HCT116 (cell line): ENCODE data around the gene KIF26B. TPM values are rescaled to one million over a fixed set of nuclear protein-coding genes. Genes with fewer than 3 reads are reported as not detected.

ENCODE experiments used
- ATAC-seq: fragments of 200-7000 bp; cut with Tn5 transposase; 2 replicates; pipeline ENCODE4 v1.9.1; 2020; ENCODE audit warnings: mild to moderate bottlenecking, moderate library complexity
- BruUV-seq: library from RNA; stranded (reverse); fragments of 400-500 nt; replicated peaks from 2 replicates; lab custom pipeline; 2021; lab: Mats Ljungman, UMichigan
- CTCF ChIA-PET: fragments of 300-600 bp; sonication (Branson Sonifier 250); formaldehyde crosslinking; loops from one replicate; lab custom pipeline; 2021; ENCODE audit warnings: antibody characterized with exemption; lab: Charles Lee
- POLR2A ChIA-PET: fragments of 300-600, 350-600 bp; sonication (Branson Sonifier 250); formaldehyde crosslinking; loops from one replicate; lab custom pipeline; 2021; ENCODE audit warnings: antibody characterized with exemption; lab: Charles Lee
- RAD21 ChIA-PET, 2 experiments: fragments of 300-600 bp; sonication (Branson Sonifier 250); formaldehyde crosslinking; loops; one replicate each; lab custom pipeline; 2023; ENCODE audit warnings: low total read pairs in 2 of 2; ENCODE audit not compliant: uncharacterized antibody in 2 of 2, unreplicated experiment in 2 of 2, low non-redundant PET in 1 of 2; lab: Charles Lee
- DNase-seq: peaks from one replicate; pipeline ENCODE4 v3.0.0-alpha.2; 2010; ENCODE audit warnings: low read depth, low spot score
- H2AFZ ChIP-seq: fragments of 200-600 bp; shearing (Covaris generic), sonication (generic); 2 replicates; pipeline ENCODE4 v1.6.1; 2017; ENCODE audit warnings: low read depth, mixed run types, mixed read lengths, antibody characterized with exemption, low read length; ENCODE audit not compliant: poor library complexity, severe bottlenecking
- H3K27ac ChIP-seq: 2 replicates; pipeline ENCODE4 v1.5.1; 2012; ENCODE audit warnings: low read depth, low read length
- H3K27me3 ChIP-seq: fragments of 200-600 bp; sonication (generic); 2 replicates; pipeline ENCODE4 v1.6.1; 2016; ENCODE audit warnings: mixed run types, low read length, mixed read lengths; ENCODE audit not compliant: insufficient read depth
- H3K36me3 ChIP-seq, 2 experiments: fragments of 200-500 bp in 1 of 2; fragments of 200-600 bp in 1 of 2; sonication (Bioruptor generic) in 1 of 2; sonication (generic) in 1 of 2; 2 replicates each; pipeline versions ENCODE4 v1.5.1 to v1.6.1; 2014 to 2016; ENCODE audit warnings: low read length in 2 of 2, inconsistent platforms in 1 of 2, mixed read lengths in 1 of 2, mixed run types in 1 of 2; ENCODE audit not compliant: insufficient read depth in 2 of 2, control insufficient read depth in 1 of 2
- H3K4me1 ChIP-seq, 2 experiments: fragments of 200-600 bp in 1 of 2; sonication (generic) in 1 of 2; 2 replicates each; pipeline versions ENCODE4 v1.5.1 to v1.6.1; 2012 to 2017; ENCODE audit warnings: low read length in 2 of 2, inconsistent platforms in 1 of 2, mild to moderate bottlenecking in 1 of 2, mixed read lengths in 1 of 2, mixed run types in 1 of 2, moderate library complexity in 1 of 2; ENCODE audit not compliant: insufficient read depth in 2 of 2, control insufficient read depth in 1 of 2
- H3K4me2 ChIP-seq: fragments of 200-600 bp; sonication (generic); 2 replicates; pipeline ENCODE4 v1.6.1; 2017; ENCODE audit warnings: mixed run types, low read length, mixed read lengths
- H3K4me3 ChIP-seq, 2 experiments: fragments of 200-600 bp in 1 of 2; sonication (generic) in 1 of 2; replicated peaks in 1 of 2; 2 replicates each; pipeline ENCODE4 v1.5.1; 2011 to 2016; ENCODE audit warnings: low read length in 2 of 2, control low read depth in 1 of 2, low read depth in 1 of 2, mild to moderate bottlenecking in 1 of 2, mixed read lengths in 1 of 2, mixed run types in 1 of 2
- H3K79me2 ChIP-seq: fragments of 200-600 bp; sonication (generic); 2 replicates; pipeline ENCODE4 v1.6.1; 2017; ENCODE audit warnings: mild to moderate bottlenecking, mixed run types, low read length, moderate library complexity, mixed read lengths; ENCODE audit not compliant: insufficient read depth
- H3K9ac ChIP-seq: fragments of 200-600 bp; sonication (generic); 2 replicates; pipeline ENCODE4 v1.6.1; 2016; ENCODE audit warnings: low read length, mixed read lengths
- H3K9me2 ChIP-seq: fragments of 200-600 bp; sonication (generic), shearing (Covaris generic); 2 replicates; pipeline ENCODE4 v1.6.1; 2017; ENCODE audit warnings: mixed run types, mild to moderate bottlenecking, moderate library complexity; ENCODE audit not compliant: insufficient read depth
- H3K9me3 ChIP-seq, 2 experiments: fragments of 200-500 bp in 1 of 2; fragments of 200-600 bp in 1 of 2; sonication (Bioruptor generic) in 1 of 2; sonication (generic) in 1 of 2; 2 replicates each; pipeline ENCODE4 v1.6.1; 2014 to 2017; ENCODE audit warnings: low read length in 2 of 2, mixed read lengths in 2 of 2, inconsistent platforms in 1 of 2, low read depth in 1 of 2, mild to moderate bottlenecking in 1 of 2, mixed run types in 1 of 2, moderate library complexity in 1 of 2; ENCODE audit not compliant: control insufficient read depth in 1 of 2, insufficient read depth in 1 of 2
- H4K20me1 ChIP-seq: fragments of 200-600 bp; sonication (generic), shearing (Covaris generic); 2 replicates; pipeline ENCODE4 v1.6.1; 2017; ENCODE audit warnings: mixed run types, mild to moderate bottlenecking, moderate library complexity; ENCODE audit not compliant: insufficient read depth
- CEBPB ChIP-seq: IDR thresholded peaks from 2 replicates; pipeline ENCODE4 v1.6.1; 2012; ENCODE audit warnings: low read depth
- CTCF ChIP-seq, 3 experiments: fragments of 200-600 bp in 1 of 3; sonication (generic) in 1 of 3; IDR thresholded peaks in 2 of 3; conservative IDR thresholded peaks in 1 of 3; 2 replicates each; pipeline ENCODE4 v1.5.1; 2012 to 2017; ENCODE audit warnings: low read depth in 2 of 3, low read length in 2 of 3, antibody characterized with exemption in 1 of 3, borderline replicate concordance in 1 of 3, control low read depth in 1 of 3, mild to moderate bottlenecking in 1 of 3, mixed read lengths in 1 of 3, mixed run types in 1 of 3, moderate library complexity in 1 of 3; ENCODE audit not compliant: insufficient read depth in 1 of 3
- EGR1 ChIP-seq: IDR thresholded peaks from 2 replicates; pipeline ENCODE4 v1.6.1; 2012; ENCODE audit warnings: low read depth
- ELF1 ChIP-seq: IDR thresholded peaks from 2 replicates; pipeline ENCODE4 v1.6.1; 2012; ENCODE audit warnings: low read depth, borderline replicate concordance
- EZH2 ChIP-seq: fragments of 200-600 bp; sonication (generic); IDR thresholded peaks from 2 replicates; pipeline ENCODE4 v1.6.1; 2017; ENCODE audit warnings: antibody characterized with exemption, mixed run types
- EZH2phosphoT487 ChIP-seq: fragments of 200-600 bp; IDR thresholded peaks from 2 replicates; pipeline ENCODE4 v1.6.1; 2018; ENCODE audit warnings: antibody characterized with exemption, borderline replicate concordance
- FOSL1 ChIP-seq: IDR thresholded peaks from 2 replicates; pipeline ENCODE4 v1.6.1; 2012; ENCODE audit warnings: low read depth
- JUND ChIP-seq: IDR thresholded peaks from 2 replicates; pipeline ENCODE4 v1.6.1; 2012
- MAX ChIP-seq: IDR thresholded peaks from 2 replicates; pipeline ENCODE4 v1.6.1; 2012
- POLR2AphosphoS5 ChIP-seq: IDR thresholded peaks from 2 replicates; pipeline ENCODE4 v1.6.1; 2011; ENCODE audit warnings: mild to moderate bottlenecking, low read depth, low read length, moderate library complexity
- RAD21 ChIP-seq: IDR thresholded peaks from 2 replicates; pipeline ENCODE4 v1.6.1; 2012; ENCODE audit warnings: low read depth, mild to moderate bottlenecking
- REST ChIP-seq: IDR thresholded peaks from 2 replicates; pipeline ENCODE4 v1.6.1; 2012; ENCODE audit warnings: low read depth
- SIN3A ChIP-seq: IDR thresholded peaks from 2 replicates; pipeline ENCODE4 v1.6.1; 2012; ENCODE audit warnings: low read depth
- SP1 ChIP-seq: IDR thresholded peaks from 2 replicates; pipeline ENCODE4 v1.6.1; 2012; ENCODE audit warnings: low read depth
- ZFX ChIP-seq: fragments of 450-650 bp; IDR thresholded peaks from 2 replicates; pipeline ENCODE4 v1.6.1; 2017
- ZNF274 ChIP-seq: fragments of 200-500 bp; sonication (Bioruptor generic); IDR thresholded peaks from 2 replicates; pipeline ENCODE4 v1.6.1; 2014; ENCODE audit warnings: mild to moderate bottlenecking, low read depth, low read length, inconsistent platforms
- intact Hi-C: fragments of 100-400 bp; cut with micrococcal nuclease; formaldehyde crosslinking; loops from 2 replicates; pipeline ENCODE4 v1.10.0; 2022
- total RNA-seq: library from RNA; stranded (reverse); gene quantifications from one replicate; pipeline ENCODE4 v1.2.1, GENCODE V29; 2021; ENCODE audit not compliant: unreplicated experiment

Gene KIF26B
- total RNA-seq, 1 experiment from 2014 or later: 0.49 TPM

GRCh38 chr1:245464290-245464689 lies 309.5 kb downstream of the KIF26B start:
- ATAC-seq (no peak), DNase-seq (no peak)
- Histone ChIP-seq H3K9me3 (no peaks in the 10 kb centered on the region), H3K36me3 (no peaks in the 10 kb centered on the region), H3K9me2 (no peaks in the 10 kb centered on the region), H3K4me2 (no peak overlapping the region), H3K9ac (no peak overlapping the region), H2AFZ (no peak overlapping the region), H4K20me1 (no peaks in the 10 kb centered on the region), H3K27ac (no peak overlapping the region), H3K27me3 (peaks cover 24% of the 10 kb centered on the region), H3K4me3 (no peak overlapping the region), H3K79me2 (no peaks in the 10 kb centered on the region), H3K4me1 (no peaks in the 10 kb centered on the region)
- POLR2A ChIA-PET: no interaction called here
- no TSS peak for BruUV-seq
- RAD21 ChIA-PET: no interaction called here
- intact Hi-C loops: no loop called here
- CTCF ChIA-PET: no interaction called here
- TF ChIP-seq ZFX (no peak), EGR1 (peak; percentile 42; the same call in 1 of the 2 replicates)

GRCh38 chr1:245465666-245466065 lies 310.9 kb downstream of the KIF26B start:
- no peak overlapping the region for H2AFZ ChIP-seq
- H3K36me3 ChIP-seq: no peaks in the 10 kb centered on the region
- ChIA-PET RAD21 (no interaction called here), CTCF (no interaction called here), POLR2A (no interaction called here)
- no TSS peak for BruUV-seq
- no peaks in the 10 kb centered on the region for H3K79me2 ChIP-seq
- no peaks in the 10 kb centered on the region for H3K4me1 ChIP-seq
- H3K27me3 ChIP-seq: peaks cover 12% of the 10 kb centered on the region
- H3K27ac ChIP-seq: no peak overlapping the region
- no peak overlapping the region for H3K9ac ChIP-seq
- no peak for DNase-seq
- no peak overlapping the region for H3K4me3 ChIP-seq
- no peaks in the 10 kb centered on the region for H3K9me2 ChIP-seq
- ATAC-seq: no peak
- no peaks in the 10 kb centered on the region for H3K9me3 ChIP-seq
- intact Hi-C loops: no loop called here
- H4K20me1 ChIP-seq: no peaks in the 10 kb centered on the region
- no peak overlapping the region for H3K4me2 ChIP-seq
- TF ChIP-seq ELF1: no peak
- TF ChIP-seq SP1: no peak
- no peak for TF ChIP-seq RAD21
- TF ChIP-seq ZFX: no peak
- TF ChIP-seq FOSL1: no peak
- no peak for TF ChIP-seq JUND
- no peak for TF ChIP-seq EZH2phosphoT487
- TF ChIP-seq REST: no peak
- no peak for TF ChIP-seq SIN3A
- TF ChIP-seq EGR1: no peak
- no peak for TF ChIP-seq ZNF274
- no peak for TF ChIP-seq POLR2AphosphoS5
- no peak for TF ChIP-seq CEBPB
- no peak for TF ChIP-seq CTCF (IDR thresholded peaks at IDR 0.05 in 2 of 3, conservative IDR thresholded peaks at IDR 0.05 in 1 of 3; ENCODE audit: borderline replicate concordance in 1 of 3, insufficient read depth in 1 of 3, low read depth in 2 of 3, low read length in 2 of 3)
- TF ChIP-seq MAX: no peak
- TF ChIP-seq EZH2: no peak
